Measurements from ENCODE around the gene PSMB3.
A peak's percentile ranks its signal among the peaks of the same experiment; 100 is the strongest.

Gene PSMB3

DNA sequence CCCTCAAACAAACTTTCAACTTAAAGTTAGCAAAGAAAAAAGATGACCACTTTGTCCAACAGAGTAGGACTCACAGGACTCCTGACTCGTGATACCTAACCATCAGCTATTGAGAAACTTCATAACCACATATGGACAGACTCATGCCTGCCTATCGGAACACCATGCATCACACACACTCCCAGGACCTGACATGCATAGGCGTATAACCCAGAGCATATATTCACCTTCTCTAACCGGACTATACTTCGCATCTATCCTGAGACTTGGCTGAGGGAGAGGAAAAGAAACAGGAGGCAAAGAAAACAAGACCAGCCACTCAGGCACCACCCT, 44.6 kb downstream of the PSMB3 start:
- peak; percentile 36 for DNase-seq (ENCODE audit: low read depth)

DNA sequence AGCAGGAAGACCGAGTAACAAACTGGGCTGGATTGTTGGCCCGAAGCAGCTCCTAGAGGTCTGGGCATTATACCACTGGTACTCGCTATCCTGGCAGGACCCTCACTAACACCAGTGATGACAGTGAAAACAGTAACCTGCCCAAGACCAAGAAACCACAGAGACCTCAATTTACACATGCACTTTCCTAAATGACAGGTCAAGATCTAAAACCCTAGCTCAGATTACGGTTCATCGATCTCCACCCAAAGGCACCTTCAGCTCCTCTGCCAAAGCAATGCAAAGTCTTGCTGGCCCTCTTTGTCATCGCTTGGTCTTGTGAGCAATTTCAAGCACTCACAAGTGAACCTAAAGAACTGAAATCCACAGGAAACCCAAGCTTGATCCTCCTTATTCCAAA, 45.3 kb downstream of the PSMB3 start:
- no peak for DNase-seq (ENCODE audit: low read depth)

DNA sequence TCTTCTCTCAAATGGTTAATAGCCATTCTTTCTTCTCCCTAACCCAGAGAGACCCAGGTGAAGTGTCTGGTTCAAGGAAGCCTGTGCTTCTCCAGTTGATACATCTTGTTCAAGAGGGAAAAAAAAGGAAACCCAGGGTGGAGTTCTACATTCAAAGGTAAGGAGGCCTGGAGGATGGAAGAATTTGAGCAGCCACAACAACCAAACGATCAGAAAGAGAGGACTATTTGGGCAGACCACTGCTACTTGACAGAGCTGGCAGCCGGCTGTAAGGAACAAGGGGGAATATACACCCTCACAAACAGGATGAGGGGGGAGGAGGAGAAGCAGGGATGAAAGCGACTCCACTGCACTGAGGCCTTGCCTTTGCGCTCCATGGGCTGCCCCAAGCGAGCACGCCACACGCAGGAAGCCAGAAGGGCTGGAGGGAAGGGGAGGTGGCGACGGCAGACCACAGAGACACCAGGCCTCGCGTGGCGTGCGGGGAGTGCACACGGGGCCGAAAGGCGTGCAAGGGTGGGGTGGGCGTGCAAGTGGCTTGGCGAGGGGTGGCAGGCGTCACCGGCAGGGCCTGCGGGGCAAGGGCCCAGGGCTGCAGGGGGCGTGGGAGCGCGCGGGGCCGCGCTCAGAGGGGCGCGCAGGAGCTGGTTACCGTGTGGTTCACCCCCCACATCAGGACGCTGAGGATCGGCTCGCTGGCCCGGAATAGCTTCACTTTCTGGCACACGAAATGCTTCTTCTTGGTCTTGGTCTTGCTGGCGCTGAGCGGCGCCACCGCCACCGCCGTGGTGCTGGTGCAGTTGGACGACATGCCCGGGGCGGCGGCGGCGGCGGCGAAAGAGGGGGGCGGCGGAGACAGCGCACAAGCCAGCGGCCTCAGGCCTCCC, 46.3 kb downstream of the PSMB3 start:
- DNase-seq (ENCODE audit: low read depth) = no peak

DNA sequence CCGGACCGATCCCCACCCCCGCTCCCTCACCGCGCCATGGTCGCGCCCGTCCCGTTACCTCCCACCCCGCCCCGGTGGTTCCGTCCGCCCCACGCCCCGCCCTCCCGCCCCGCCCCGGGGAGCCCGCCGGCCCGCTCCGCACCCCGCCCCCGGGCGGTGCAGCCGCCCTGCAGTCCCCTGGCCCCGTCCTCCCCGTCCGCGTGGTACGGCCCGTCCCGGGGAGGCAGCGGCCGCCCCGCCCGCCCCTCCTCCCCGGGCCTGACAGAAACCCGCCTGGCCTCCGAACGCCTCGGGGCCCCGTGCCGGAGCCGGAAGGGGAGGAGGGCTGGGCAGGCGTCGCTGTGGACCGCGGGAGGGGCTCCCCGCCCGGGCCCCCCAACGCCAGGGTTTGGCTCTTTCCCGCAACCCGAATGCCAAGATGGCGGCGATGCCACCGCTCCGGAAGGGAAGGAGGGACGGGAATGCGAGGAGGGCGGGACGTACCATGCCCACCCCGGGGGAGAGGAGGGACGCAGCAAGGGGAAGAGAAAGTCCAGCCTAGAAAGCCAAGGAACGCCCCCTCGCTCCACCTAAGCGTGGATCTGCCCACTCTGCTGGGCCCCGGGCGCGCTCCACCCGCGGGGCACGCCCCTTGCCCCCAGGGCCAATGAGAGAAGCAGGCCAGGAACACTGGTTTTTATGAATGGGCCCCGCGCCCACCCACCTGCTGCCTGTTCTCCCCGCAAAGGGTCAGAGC, 47.1 kb downstream of the PSMB3 start, which contains the start of gene PIP4K2B:
PIP4K2B (minus strand) TSS at position 56 of the 736 bp plus-strand sequence. CDS start 132 bp downstream, outside the sequence.
- DNase-seq (ENCODE audit: low read depth) = peak; percentile 96

DNA sequence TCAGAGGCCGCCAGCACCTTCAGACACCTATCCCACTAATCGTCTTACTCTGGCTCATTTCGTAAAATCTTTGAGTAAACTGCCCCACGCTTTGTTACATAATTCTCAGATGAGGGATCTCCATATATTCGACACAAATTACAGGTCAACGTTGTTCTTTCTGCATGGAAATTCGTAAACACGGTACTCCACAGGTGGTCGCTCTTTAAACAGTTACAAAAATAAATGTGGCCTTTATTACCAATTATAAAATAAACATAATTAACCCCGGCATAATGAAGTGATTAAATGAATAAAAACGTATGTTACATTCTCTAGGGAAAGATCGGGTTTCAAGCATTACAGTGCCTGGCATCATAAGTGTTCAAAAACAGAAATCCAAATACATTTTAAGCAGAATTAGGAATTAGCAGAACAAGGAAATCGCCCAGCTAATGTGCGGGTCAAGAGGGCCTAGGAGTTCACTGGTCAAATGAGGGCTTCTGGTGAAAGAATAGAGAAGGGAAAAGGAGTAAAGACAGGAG, 47.8 kb downstream of the PSMB3 start:
- no peak for DNase-seq (ENCODE audit: low read depth)

DNA sequence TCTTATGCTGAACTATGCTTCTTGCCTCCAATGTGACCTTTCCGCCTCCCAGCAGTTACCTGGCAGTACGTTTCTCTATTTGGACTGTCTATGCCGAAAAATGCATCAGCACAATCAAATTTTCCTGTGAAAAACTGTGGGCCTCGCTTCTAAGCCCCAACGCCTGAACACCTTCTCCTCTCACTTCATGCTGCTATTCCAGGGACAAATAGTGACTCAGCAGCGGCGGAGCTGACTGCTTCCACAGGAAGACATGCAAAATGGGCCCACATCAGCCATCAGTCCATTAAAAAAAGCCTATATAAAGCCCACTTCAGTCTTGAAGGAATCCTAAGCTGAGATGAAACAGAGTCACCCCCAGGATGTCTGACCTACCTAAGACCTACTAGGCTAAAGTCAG, 57.3 kb downstream of the PSMB3 start:
- DNase-seq (ENCODE audit: low read depth) = no peak

All from stromal cell of bone marrow (primary cell).